ENCODE results near the gene EPN1.

EPN1 gene

GRCh38 chr19:55674841-55675660, at the start of gene EPN1:
Gene EPN1, plus strand, starts transcription at chr19:55675226. Its CDS starts 3,402 bp downstream, at chr19:55678628.
- peak; percentile 93 for DNase-seq (ENCODE audit: low read depth)

- DNase-seq (ENCODE audit: low read depth), result no peak
These were observed 48.7 kb upstream of the EPN1 start for GRCh38 chr19:55626350-55626749.

DNA sequence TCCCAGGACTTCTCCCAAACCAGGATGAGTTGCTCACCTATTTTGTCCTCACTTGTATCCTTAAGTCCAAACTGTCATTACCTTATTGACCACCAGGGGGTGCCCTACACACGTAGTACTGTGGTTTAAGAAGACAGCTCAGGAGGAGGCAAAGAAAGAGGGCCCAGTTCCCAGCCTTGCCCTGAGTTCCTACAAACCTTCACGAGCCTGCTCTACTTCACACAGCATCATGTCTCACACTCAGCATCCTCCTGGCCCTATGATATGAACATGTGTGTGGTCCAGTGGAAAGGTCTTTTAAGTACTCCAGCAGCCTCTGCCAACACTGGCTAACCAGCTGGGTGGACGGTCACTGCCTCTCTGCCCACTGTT, 42.6 kb upstream of the EPN1 start:
- DNase-seq (ENCODE audit: low read depth), result peak; percentile 86

GRCh38 chr19:55633861-55634260, 41.2 kb upstream of the EPN1 start:
- DNase-seq (ENCODE audit: low read depth), result no peak

DNA sequence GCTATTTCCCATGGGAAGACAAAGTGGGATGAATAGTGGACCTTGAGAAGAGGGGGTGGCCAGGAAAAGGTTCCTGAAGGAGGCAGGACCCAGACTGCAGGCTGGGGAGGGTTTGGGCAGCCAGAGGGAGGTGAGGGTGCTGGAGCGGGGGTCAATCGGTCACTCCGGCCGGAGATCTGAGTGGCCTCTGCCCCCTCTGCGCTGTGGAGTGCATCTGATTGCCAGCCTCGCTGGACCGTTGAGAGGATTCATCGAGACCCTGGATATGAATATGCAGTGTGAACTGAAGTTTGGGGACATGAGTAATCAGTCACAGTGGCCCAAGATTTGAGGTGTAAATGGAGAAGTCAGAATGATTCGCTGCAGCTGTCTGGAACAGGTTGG, 39.7 kb upstream of the EPN1 start:
- no peak for DNase-seq (ENCODE audit: low read depth)

DNA sequence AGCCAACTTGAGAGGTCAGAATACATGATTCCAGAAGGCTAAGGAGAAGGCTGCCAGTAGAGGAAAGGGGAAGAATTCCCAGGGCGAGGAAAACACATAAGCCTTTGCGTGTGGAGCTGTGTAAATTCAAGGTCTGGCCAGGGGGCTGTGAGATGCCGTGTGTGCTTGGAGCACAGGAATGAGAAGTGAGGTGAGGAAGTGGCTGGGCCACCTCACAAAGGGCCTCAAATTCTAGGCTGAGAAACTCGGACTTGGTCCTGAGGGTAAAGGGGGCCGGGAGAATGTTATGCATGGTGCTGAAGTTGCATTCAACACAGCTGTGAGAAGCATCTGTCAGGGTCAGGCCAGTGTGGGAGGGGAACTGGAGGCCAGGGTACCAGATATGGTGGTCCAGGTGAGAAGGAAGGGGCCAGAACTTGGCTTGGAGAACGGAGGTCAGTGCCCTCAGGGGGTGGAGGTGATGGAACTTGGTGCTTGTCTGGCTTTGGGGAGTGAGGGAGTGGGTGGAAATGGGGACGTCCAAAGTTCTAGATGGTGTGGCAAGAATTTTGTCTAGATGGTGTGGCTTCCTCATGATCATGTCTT, 39.1 kb upstream of the EPN1 start:
- DNase-seq (ENCODE audit: low read depth), result no peak

DNA sequence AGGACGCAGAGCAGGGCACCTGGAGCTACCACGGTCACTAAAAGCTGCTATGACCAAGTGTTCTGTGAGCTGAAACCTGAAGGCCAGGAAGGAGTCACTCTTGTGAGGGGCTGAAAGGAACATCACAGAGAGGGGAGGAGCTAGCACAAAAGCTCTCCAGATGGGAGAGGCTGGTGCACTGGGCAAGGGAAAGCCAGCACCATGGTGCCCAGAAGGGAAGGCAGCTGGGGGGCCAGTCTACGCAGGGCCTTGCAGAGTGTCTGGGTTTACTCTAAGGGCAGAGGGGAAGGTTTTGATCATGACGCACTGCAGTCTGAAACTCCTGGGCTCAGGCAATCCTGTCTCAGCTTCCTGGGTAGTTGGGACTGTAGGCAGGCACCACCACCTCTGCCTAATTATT, 38.3 kb upstream of the EPN1 start:
- DNase-seq (ENCODE audit: low read depth), result no peak

GRCh38 chr19:55637534-55637933, 37.5 kb upstream of the EPN1 start:
- DNase-seq (ENCODE audit: low read depth), result no peak

- no peak for DNase-seq (ENCODE audit: low read depth)
These were observed 36.1 kb upstream of the EPN1 start for GRCh38 chr19:55638864-55639359.

- no peak for DNase-seq (ENCODE audit: low read depth)
These were observed 34.9 kb upstream of the EPN1 start for GRCh38 chr19:55640043-55640576.

DNA sequence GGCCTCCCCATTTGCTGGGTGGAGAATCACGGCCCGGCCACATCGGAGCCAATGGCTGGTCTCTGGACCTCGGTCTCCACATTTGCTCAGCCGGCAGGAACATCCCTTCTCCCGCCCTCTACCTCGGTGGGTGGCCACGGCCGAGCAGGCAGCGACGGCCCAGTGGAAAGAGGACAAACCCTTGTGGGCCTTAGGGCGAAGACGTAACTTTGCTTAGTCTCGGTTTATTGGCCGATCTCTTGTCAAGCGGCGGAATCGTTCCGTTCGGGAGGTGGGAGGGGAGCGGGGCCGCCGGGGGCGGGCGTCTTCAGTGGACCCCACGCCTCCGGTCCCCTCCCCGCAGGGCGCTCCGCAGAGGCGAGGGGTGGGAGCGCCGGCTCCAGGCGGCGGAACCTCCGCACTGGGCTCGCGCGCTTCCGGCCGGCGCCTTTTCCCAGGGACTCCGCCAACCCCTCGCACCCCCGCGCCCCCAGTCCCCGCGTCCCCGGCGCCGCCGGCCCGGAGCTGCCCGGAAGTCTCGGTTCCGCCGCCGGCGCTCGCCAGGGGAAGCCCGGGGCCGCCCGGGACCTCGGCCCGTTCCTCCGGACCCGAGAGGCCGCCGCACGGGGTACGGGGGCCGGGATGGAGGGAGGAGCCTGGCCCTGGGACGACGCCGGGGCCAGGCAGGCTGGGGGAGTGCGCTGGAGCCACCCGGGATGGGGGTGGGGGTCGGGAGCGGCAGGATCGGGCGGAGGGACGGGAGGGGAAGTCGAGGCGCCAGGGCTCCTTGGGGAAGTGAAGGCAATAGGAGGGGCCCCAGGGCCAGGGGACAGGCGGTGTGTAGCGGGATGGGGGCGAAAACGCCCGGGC, 34.2 kb upstream of the EPN1 start, which contains the start of gene ZNF580:
Gene ZNF580, plus strand, starts transcription at position 426 of the 849 bp plus-strand sequence. CDS start 1,507 bp downstream, outside the sequence.
- no peak for DNase-seq (ENCODE audit: low read depth)

DNA sequence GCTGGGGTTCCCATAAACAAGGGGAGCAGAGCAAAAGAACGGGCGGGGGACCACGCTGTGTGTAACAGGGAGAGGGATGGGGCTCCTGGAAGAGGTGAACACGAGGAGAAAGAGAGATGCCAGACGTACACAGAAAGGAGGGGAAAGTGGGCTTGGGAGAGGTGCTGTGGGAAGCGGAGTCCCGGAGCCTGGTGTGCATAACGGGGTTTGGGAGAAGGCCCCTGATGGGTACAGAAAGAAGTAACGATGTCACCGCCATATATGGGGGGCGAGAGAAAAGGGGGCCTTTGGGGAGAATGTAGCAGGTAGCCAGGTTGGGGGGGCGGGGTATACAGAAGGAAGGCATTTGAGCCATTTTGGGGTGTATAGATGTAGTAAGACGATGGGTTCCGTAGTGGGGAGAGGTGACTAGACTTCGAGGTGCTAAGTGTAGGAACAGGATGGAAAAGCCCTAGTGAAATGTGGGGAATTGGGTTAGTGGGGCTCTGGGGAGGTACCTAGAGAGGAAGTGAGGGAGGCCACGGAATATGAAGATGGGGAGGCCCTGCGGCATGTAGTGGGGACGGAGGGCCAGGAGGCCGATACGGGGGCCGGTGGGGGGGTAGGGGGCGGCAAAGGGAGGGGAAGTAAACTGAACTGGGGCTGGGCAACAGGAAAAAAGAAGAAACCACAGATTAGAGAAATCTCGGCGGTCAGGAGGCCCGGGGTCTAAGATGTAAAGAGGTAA, 33.4 kb upstream of the EPN1 start:
- DNase-seq (ENCODE audit: low read depth), result no peak

GRCh38 chr19:55642153-55643002, 32.6 kb upstream of the EPN1 start:
- DNase-seq (ENCODE audit: low read depth), result no peak

DNA sequence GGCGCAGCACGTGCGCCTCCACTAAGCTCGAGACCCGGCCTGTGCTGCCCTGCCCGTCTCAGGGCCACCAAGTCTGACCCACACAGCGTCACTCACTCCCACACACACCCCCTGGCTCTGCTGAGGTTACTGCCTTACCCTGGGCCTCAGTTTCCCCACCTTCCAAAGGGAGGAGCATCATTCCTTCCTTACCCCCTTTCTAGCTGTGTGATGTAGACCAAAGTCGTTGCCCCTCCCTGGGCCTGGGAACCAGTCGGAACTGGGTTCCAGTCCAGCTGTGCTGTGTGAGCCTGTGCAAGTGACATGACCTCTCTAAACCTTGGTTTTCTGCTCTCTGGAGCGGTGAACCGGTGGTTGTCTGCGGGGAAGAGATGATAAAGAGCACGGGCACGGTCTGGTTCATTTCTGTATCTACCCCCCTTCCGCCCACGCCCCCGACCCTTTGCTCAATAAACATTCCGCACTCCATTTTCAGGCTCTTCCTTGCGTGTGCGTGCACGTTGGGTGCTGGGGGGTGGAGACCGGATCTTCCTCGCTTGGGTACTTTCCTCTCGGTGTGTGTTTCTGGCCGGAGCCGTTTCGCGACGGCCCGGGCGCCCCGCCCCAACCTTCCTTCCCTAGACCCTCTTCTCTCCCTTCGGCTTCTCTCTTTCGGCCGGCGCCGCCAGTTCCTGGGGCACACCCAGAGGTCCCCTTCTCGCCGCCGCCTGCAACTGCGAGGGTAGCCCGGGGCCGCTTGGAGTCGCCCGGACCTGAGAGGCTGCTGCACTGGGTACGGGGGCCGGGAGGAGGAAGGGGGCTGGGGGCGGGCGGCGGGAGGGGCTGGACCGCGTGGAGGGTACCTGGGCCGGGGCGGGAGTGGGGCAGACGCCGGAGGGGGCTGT, 31.8 kb upstream of the EPN1 start, which contains the start of gene ZNF581:
Gene ZNF581, plus strand, starts transcription at position 647 of the 884 bp plus-strand sequence. CDS start 923 bp downstream, outside the sequence.
- no peak for DNase-seq (ENCODE audit: low read depth)

GRCh38 chr19:55643887-55644176, 31.2 kb upstream of the EPN1 start:
- DNase-seq (ENCODE audit: low read depth), result no peak

GRCh38 chr19:55644191-55644833, 30.7 kb upstream of the EPN1 start:
- DNase-seq (ENCODE audit: low read depth), result no peak

- no peak for DNase-seq (ENCODE audit: low read depth)
These were observed 30.0 kb upstream of the EPN1 start for GRCh38 chr19:55644842-55645511.

DNA sequence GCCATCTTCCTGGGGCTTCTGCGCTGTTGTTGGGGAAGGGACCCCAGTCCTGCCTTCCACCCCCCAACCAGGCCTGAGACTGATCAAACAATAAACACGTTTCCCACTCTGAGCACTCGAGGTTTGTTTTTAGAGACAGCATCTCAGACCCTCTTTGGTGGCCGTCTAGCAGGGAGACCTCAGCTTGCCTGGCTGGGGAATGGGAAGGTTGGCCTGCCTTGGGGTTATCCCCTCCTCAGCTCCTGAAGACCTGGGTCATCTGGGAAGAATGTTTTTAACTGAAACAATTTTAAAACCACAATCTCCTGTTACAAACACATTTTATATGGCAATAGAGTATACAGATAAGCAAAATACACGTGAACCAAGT, 29.5 kb upstream of the EPN1 start:
- no peak for DNase-seq (ENCODE audit: low read depth)
